ENCODE data around the gene ECHDC3.
"Not testable (repeated sequence)": the region's sequence is repeated elsewhere in the genome, so short reads cannot be mapped to it uniquely, and the experiment has no call there.

The ECHDC3 gene

GRCh38 chr10:11716686-11717085 lies 25.5 kb upstream of the ECHDC3 start:
- no peak for DNase-seq (ENCODE audit: low read depth)

GRCh38 chr10:11719496-11720259 lies 22.5 kb upstream of the ECHDC3 start:
- no peak for DNase-seq (ENCODE audit: low read depth)

DNA sequence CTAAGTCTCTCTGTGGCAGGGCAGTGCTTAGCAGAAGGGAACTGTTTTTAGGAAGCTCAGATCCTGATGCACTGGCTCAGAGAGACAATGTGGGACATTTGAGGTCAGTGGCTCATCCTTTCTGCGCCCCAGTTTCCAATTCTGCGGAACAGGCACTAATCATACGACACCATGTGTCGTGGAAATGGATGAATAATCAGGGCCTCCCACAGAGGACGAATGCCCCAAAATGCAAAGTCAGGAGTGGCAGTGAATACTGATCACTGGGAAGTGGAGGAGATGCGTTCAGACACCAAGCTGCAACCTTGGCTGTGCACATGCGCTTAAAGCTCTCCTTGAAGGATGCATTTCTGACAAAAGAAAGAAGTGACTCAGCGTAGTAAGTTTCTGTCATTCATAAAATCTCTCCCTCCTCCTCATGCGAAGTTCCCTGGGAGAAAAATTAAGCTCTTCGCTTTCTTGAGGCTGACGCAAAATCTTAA lies 21.9 kb upstream of the ECHDC3 start:
- no peak for DNase-seq (ENCODE audit: low read depth)

- no peak for DNase-seq (ENCODE audit: low read depth)
Measured at GRCh38 chr10:11721806-11722205, 20.4 kb upstream of the ECHDC3 start.

GRCh38 chr10:11723359-11723758 lies 18.8 kb upstream of the ECHDC3 start:
- no peak for DNase-seq (ENCODE audit: low read depth)

DNA sequence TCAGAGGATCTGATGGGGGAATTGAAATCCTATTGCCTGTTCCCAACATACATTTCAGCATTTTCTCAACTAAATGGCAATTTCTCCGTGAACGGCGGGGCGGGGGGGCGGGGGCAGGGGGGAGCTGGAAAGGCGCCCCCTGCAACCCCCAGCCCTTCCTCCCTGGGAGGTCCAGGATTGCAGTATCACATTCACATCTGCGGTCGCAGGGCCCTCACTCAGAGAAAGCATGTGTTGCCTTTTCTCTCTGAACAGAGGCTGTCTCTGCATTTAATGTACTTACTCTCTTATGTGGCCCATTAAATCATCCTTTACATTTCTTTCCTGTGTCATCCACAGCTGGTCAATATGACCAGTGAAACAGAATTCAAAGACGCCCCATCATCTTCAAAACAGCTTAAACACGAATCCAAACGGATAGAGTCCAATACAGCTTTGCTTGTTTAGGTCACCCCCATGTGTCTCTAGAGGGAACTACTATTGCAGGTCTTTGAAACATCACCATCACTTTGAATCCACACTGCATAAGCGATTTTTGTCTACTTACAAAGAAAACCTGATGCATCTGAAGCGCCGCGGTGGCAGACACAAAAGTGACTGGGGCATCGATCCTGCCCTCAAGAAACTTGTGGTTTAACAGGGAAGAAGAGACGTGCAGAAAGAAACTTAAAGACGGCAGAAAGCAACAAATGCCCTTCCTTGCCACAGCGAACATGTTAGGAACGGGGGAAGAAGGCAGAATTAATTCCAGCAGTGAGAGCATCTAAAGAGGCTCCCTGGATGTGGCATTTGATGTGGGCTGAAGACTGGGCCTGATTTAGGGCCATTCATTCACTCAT lies 17.0 kb upstream of the ECHDC3 start:
- peak; percentile 44 for DNase-seq (ENCODE audit: low read depth)

DNA sequence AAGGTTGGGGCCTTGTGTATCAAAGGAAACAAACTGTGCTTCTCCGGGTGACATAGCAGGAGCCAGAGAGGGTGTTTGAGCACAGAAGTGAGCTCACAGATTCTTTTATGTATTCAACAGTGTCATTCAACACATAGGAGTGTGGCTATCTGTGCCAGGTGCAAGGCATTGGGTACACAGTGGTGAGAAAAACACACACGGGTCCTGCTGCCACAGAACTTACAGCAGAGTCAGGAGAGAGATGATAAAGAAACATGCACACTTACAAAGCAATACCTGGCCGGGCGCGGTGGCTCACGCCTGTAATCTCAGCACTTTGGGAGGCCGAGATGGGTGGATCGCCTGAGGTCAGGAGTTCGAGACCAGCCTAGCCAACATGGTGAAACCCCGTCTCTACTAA lies 16.3 kb upstream of the ECHDC3 start:
- DNase-seq (ENCODE audit: low read depth), result no peak

DNA sequence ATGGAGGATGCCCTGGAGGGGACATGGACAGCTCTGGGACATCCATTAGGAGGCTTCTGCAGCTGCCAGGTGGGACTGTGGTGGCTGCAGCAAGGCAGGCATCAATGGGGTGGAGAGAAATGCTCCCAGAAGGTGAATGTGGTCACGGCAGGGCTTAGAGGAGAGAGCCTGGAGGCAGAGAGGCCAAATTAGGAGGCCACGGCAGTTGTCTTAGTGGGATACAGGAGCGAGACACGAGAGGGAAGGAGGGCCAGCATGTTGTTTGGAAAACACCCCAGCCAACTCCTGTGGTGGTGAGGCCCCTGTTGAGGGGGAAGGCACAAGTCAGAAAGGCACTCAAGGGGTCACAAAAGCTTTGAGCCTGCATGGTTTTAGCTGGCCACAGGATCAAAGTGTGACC lies 14.6 kb upstream of the ECHDC3 start:
- DNase-seq (ENCODE audit: low read depth), result no peak

DNA sequence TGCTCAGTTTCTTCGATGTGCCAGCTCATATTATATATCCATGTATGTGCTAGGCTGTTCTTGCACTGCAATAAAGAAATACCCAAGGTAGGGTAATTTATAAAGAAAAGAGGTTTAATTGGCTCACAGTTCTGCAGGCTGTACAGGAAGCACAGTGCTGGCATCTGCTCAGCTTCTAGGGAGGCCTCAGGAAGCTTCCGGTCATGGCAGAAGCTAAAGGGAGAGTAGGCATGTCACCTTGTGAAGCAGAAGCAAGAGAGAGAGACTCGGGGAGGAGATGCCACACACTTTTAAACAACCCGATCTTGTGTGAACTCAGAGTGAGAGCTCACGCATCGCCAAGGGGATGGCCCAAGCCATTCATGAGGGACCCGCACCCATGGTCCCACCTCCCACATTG lies 13.8 kb upstream of the ECHDC3 start:
- no peak for DNase-seq (ENCODE audit: low read depth)

DNA sequence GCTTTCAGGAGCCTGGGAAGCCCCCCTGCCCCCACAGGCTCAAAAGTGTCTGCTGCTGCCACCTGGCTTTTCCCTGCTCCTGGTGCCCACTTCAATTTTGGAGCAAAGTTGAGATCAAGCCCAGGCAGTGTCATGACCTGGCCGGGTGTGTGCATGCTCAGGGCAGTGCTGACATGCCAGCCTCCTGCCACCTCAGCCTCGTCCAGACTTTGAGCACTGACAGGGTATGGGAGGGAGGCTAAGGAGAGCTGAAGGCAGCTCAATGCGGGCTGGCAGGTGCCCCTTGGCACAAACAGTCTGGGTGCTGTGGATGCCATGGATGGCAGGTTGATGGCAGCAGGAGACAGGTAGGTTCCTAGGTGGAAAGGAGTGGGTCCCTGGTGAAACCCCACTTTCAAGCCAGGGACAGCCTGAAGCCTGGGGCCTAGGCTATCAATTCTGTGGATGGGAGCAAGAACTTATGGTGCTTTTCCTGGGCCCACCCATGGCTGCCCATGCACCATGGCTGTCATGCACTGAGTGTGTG lies 12.3 kb upstream of the ECHDC3 start:
- no peak for DNase-seq (ENCODE audit: low read depth)

DNA sequence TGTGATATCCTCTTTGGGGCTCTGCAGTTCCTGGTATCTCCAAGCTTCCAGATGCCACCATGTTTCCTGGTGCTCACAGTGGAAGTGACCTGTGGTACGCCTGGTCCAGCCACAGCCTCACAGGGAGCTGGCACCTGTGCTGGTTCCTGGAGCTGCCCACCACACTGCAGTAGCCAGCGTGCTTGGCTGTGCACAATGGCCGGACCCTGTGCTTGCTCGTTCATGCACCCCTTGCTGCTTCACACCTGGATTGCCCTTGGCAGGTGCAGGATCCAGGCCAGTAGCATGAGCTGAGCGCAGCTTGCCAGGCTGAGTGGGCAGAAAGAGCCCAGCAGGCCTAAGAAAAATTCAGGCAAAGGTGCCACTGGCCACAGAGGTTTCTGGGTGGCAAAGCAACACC lies 11.4 kb upstream of the ECHDC3 start:
- DNase-seq (ENCODE audit: low read depth), result no peak

GRCh38 chr10:11736767-11737166 lies 5.4 kb upstream of the ECHDC3 start:
- not testable (repeated sequence) for DNase-seq (ENCODE audit: low read depth)

- not testable (repeated sequence) for DNase-seq (ENCODE audit: low read depth)
Measured at GRCh38 chr10:11737258-11738032, 4.7 kb upstream of the ECHDC3 start.

DNA sequence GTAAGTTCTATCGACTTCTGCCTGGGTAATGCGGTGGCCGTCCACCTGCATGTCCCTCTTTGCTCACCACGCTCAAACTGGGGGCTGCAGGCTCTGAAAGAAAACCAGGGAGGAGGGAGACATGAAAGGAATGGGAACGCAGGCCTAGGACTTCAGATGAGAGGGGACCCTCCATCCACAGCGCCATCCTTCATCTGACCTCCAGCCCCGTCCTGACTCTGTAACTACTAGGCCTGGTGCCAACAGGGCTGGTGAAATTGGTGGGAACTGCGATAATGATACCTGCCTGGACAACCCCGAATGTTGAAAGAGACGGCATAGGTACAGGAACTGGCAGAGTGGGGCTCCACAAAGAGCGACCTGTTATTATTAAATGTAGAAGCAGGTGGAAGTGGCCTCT lies 1.3 kb upstream of the ECHDC3 start:
- DNase-seq (ENCODE audit: low read depth), result no peak

DNA sequence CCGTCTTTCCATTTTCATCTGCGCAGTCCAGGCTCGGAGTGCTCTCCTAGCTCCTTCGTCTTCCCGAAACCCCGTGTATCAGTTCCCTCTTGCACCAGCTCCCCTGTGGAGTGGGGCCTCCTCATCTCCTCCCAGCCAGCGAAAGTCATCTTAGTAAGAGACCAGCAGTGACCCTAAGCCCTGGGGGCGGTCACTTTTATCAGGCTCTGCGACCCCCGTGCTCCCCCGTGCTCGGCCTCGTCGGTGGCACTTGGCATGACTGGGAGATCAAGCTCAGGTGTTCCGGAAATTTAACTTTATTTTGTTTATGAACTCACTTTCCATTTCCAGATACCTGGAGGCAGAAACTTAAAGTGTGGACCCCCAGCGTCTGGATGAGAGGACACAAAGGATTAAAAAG lies 574 bp upstream of the ECHDC3 start:
- DNase-seq (ENCODE audit: low read depth), result no peak

DNA sequence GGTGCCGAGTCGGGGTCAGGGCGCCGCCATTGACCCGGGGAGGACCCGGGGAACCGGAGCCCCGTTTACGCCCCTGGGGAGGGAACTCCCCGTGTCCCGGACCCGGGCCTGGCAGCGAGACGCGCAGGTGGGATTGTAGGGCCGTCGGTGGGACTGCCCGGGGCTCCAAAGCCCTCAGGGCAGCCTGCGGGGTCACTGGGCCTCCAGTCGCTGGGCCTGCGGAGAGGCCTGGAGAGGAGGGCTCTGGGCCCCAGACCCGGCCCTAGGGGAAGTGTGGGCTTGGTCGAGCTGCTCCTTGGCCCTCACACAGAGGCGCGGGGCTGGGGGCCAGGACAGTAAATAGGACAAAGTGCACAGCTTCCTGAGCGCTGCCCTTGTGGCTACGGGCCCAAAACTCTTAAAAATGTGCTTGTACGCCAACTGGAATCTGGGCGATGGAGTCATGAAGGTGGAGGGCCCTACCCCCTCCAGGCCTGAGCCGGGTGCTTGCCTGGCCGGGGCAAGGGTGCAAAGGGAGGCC lies 657 bp downstream of the ECHDC3 start:
- DNase-seq (ENCODE audit: low read depth), result no peak

- no peak for DNase-seq (ENCODE audit: low read depth)
Measured at GRCh38 chr10:11743461-11744338, 1.5 kb downstream of the ECHDC3 start.

- DNase-seq (ENCODE audit: low read depth), result no peak
Measured at GRCh38 chr10:11745045-11745444, 2.9 kb downstream of the ECHDC3 start.

- DNase-seq (ENCODE audit: low read depth), result no peak
Measured at GRCh38 chr10:11746883-11747539, 4.8 kb downstream of the ECHDC3 start.

GRCh38 chr10:11748866-11749265 lies 6.7 kb downstream of the ECHDC3 start:
- no peak for DNase-seq (ENCODE audit: low read depth)
